ENCODE data around the gene GUCD1. TPM values are rescaled to one million over a fixed set of nuclear protein-coding genes. Genes with fewer than 3 reads are reported as not detected.

GUCD1 gene
- total and polyA plus RNA-seq, 10 of the 15 experiments (the other 5 are each of a cell fraction or from before 2014, with no cell fraction given) = 56.0 to 177 (median 88.2) TPM

DNA sequence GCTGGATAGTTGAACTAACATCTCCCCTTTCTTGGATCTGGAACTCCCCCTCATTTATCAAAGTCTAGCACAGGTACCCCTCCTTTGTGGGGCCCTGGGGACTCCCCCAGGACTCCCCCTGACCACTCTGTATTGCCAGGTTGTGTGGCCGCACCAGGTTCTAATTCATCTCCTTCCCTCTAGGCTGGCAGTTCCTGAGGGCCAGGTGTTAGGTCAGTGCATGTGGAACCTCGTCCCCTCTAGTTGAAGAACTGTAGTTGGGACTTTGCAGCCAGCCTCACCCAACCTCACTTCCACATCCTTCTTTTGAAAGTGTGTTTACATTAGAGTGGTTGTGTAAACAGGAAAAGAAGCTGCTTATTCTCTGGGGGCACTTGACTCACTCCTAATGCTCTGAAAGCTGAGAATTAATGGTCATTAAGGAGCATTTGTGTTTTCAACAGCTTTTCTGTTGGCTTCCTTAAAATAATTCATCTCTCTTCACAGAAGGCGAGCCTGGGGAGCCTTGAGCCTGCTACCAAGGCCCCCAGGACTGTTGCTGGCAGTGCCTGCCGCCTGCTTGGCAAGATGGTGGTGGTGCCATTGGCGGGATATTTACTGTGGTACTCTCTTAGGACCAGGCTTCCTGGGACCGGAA lies 48.0 kb downstream of the GUCD1 start:
- BruUV-seq (replicated peaks) = TSS peak; percentile 5
- in situ Hi-C loops (cut with MboI) = no loop called here
- ChIA-PET RAD21 (ENCODE audit: unreplicated experiment) (interaction anchor here (0.6 to 8.3 kb wide), 18 partner anchors 8 to 761 kb away, joined by 3 to 111 read pairs (median 4); partner anchors contain the start of genes ADORA2A, GUCD1 and SNRPD3), SMC1A (ENCODE audit: uncharacterized antibody, unreplicated experiment) (interaction anchor here (0.6 to 8.2 kb wide), 15 partner anchors 9 to 183 kb away, joined by 3 to 122 read pairs (median 6); partner anchors contain the start of gene ADORA2A), CTCF (interaction anchor here (0.7 to 14.8 kb wide), 10 partner anchors 10 to 183 kb away, joined by 3 to 332 read pairs (median 4); partner anchors contain the start of gene ADORA2A), POLR2A (interaction anchor here (0.7 to 6.7 kb wide), 12 partner anchors 8 to 235 kb away, joined by 3 to 48 read pairs (median 6); partner anchors contain the start of gene ADORA2A)
- FAIRE-seq = no peak
- no peak for DNase-seq (ENCODE audit: low read depth, low spot score)
- Histone ChIP-seq H3K27me3 (replicated peaks in 1 of 2; ENCODE audit: control insufficient read depth in 2 of 2, insufficient read depth in 2 of 2, low read length in 1 of 2) (no peaks in the 10 kb centered on the region), H3K79me2 (ENCODE audit: control insufficient read depth, insufficient read depth, low read length) (no peaks in the 10 kb centered on the region), H4K20me1 (ENCODE audit: control insufficient read depth, insufficient read depth) (no peaks in the 10 kb centered on the region), H3K9ac (ENCODE audit: control insufficient read depth, insufficient read depth, low read length) (peak overlapping the region; percentile 60; the same call in 1 of the 2 replicates), H3K4me2 (ENCODE audit: control insufficient read depth, insufficient read depth) (peak overlapping the region; percentile 74), H3K36me3 (ENCODE audit: control insufficient read depth in 2 of 2, insufficient read depth in 2 of 2, low read length in 1 of 2) (no peaks in the 10 kb centered on the region), H3K9me3 (replicated peaks; ENCODE audit: control insufficient read depth, insufficient read depth, low read length) (no peaks in the 10 kb centered on the region), H3K4me3 (peak overlapping the region; percentile 2; the same call in 1 of the 2 replicates), H3K27ac (ENCODE audit: control insufficient read depth, insufficient read depth) (peak overlapping the region; percentile 80), H2AFZ (ENCODE audit: control insufficient read depth, low read depth, low read length) (peak overlapping the region; percentile 79), H3K4me1 (ENCODE audit: control insufficient read depth, insufficient read depth, low read length) (peaks cover 52% of the 10 kb centered on the region)
- 17% methylated on average over 6 of the region's 6 CpGs for WGBS (ENCODE audit: insufficient coverage, insufficient replicate concordance, low lambda C conversion rate, missing lambda C conversion rate)
- intact Hi-C loops (cut with micrococcal nuclease; ENCODE audit: unreplicated experiment) = no loop called here
- ATAC-seq = peak; percentile 47
- peak; percentile 80 for TF ChIP-seq IKZF1 (conservative IDR thresholded peaks at IDR 0.05)
- no peak for TF ChIP-seq POLR2A (IDR thresholded peaks at IDR 0.05; ENCODE audit: low read depth, low read length)
- TF ChIP-seq MEF2B (IDR thresholded peaks at IDR 0.05; ENCODE audit: partially characterized antibody, poor library complexity, severe bottlenecking) = peak; percentile 67
- TF ChIP-seq, protein P1, sequence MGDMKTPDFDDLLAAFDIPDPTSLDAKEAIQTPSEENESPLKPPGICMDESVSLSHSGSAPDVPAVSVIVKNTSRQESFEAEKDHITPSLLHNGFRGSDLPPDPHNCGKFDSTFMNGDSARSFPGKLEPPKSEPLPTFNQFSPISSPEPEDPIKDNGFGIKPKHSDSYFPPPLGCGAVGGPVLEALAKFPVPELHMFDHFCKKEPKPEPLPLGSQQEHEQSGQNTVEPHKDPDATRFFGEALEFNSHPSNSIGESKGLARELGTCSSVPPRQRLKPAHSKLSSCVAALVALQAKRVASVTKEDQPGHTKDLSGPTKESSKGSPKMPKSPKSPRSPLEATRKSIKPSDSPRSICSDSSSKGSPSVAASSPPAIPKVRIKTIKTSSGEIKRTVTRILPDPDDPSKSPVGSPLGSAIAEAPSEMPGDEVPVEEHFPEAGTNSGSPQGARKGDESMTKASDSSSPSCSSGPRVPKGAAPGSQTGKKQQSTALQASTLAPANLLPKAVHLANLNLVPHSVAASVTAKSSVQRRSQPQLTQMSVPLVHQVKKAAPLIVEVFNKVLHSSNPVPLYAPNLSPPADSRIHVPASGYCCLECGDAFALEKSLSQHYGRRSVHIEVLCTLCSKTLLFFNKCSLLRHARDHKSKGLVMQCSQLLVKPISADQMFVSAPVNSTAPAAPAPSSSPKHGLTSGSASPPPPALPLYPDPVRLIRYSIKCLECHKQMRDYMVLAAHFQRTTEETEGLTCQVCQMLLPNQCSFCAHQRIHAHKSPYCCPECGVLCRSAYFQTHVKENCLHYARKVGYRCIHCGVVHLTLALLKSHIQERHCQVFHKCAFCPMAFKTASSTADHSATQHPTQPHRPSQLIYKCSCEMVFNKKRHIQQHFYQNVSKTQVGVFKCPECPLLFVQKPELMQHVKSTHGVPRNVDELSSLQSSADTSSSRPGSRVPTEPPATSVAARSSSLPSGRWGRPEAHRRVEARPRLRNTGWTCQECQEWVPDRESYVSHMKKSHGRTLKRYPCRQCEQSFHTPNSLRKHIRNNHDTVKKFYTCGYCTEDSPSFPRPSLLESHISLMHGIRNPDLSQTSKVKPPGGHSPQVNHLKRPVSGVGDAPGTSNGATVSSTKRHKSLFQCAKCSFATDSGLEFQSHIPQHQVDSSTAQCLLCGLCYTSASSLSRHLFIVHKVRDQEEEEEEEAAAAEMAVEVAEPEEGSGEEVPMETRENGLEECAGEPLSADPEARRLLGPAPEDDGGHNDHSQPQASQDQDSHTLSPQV (IDR thresholded peaks at IDR 0.05) = no peak
- TF ChIP-seq IKZF2 (IDR thresholded peaks at IDR 0.05) = peak; percentile 58 to 63; a peak in 2 of 4 replicates
- TF ChIP-seq, protein P2, sequence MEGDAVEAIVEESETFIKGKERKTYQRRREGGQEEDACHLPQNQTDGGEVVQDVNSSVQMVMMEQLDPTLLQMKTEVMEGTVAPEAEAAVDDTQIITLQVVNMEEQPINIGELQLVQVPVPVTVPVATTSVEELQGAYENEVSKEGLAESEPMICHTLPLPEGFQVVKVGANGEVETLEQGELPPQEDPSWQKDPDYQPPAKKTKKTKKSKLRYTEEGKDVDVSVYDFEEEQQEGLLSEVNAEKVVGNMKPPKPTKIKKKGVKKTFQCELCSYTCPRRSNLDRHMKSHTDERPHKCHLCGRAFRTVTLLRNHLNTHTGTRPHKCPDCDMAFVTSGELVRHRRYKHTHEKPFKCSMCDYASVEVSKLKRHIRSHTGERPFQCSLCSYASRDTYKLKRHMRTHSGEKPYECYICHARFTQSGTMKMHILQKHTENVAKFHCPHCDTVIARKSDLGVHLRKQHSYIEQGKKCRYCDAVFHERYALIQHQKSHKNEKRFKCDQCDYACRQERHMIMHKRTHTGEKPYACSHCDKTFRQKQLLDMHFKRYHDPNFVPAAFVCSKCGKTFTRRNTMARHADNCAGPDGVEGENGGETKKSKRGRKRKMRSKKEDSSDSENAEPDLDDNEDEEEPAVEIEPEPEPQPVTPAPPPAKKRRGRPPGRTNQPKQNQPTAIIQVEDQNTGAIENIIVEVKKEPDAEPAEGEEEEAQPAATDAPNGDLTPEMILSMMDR (IDR thresholded peaks at IDR 0.05 in 2 of 3, conservative IDR thresholded peaks at IDR 0.05 in 1 of 3; ENCODE audit: control insufficient read depth in 2 of 3, extremely low read depth in 1 of 3, insufficient read depth in 1 of 3, low read depth in 3 of 3, low read length in 3 of 3) = no peak
- TF ChIP-seq, protein P3, sequence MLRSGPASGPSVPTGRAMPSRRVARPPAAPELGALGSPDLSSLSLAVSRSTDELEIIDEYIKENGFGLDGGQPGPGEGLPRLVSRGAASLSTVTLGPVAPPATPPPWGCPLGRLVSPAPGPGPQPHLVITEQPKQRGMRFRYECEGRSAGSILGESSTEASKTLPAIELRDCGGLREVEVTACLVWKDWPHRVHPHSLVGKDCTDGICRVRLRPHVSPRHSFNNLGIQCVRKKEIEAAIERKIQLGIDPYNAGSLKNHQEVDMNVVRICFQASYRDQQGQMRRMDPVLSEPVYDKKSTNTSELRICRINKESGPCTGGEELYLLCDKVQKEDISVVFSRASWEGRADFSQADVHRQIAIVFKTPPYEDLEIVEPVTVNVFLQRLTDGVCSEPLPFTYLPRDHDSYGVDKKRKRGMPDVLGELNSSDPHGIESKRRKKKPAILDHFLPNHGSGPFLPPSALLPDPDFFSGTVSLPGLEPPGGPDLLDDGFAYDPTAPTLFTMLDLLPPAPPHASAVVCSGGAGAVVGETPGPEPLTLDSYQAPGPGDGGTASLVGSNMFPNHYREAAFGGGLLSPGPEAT (IDR thresholded peaks at IDR 0.05; ENCODE audit: low read depth) = peak; percentile 77
- TF ChIP-seq TBL1XR1 (IDR thresholded peaks at IDR 0.05; ENCODE audit: low read depth, low read length) = peak; percentile 9; the same call in 1 of the 2 replicates
- no peak for TF ChIP-seq PML (IDR thresholded peaks at IDR 0.05; ENCODE audit: low read length)
- TF ChIP-seq PAX8 (IDR thresholded peaks at IDR 0.05) = no peak

Data from GM12878 (cell line).